Inferior parietal cortex (tissue), 1 donor: ENCODE results near the gene PGM1.
A peak's percentile ranks its signal among the peaks of the same experiment; 100 is the strongest.

Experiments
- DNase-seq: peaks from one replicate; pipeline ENCODE4 v3.0.0-alpha.2; 2016; ENCODE audit errors: extremely low spot score

PGM1 gene

DNA sequence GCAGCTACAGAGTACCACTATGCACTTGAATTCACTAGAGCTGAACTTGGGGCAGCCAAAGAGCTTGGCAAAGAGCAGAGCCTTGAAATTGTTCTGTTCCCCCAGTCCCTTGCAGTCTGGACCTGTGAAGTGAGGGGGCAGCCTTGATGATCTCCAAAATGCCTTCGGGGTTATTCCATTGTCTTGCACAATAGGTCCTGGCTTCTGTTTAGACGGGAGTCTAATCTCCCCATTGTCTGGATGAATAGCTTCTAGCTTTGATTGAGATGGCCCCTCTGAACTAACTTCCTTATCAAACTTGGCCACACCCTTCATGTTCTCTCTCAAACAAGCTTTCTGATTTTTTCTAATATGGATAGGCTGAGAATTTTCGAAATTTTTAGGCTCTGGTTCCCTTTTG lies 72.6 kb downstream of the PGM1 start:
- no peak for DNase-seq

DNA sequence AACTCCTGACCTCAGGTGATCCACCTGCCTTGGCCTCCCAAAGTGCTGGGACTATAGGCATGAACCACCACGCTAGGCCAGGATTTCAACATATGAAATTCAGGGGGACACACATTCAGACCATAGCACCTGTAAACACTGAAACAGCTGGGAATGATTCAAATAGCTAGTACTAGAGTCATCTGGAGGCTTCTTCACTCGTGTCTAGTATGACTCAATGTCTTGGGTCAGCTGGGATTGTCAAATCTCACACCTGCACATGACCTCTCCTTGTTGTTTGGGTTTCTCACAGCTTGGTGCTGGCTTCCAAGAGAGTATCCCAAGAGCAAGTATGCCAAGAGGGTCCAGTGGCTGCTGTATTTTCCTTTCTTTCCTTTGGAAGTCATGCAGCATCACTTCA lies 75.1 kb downstream of the PGM1 start:
- no peak for DNase-seq

DNA sequence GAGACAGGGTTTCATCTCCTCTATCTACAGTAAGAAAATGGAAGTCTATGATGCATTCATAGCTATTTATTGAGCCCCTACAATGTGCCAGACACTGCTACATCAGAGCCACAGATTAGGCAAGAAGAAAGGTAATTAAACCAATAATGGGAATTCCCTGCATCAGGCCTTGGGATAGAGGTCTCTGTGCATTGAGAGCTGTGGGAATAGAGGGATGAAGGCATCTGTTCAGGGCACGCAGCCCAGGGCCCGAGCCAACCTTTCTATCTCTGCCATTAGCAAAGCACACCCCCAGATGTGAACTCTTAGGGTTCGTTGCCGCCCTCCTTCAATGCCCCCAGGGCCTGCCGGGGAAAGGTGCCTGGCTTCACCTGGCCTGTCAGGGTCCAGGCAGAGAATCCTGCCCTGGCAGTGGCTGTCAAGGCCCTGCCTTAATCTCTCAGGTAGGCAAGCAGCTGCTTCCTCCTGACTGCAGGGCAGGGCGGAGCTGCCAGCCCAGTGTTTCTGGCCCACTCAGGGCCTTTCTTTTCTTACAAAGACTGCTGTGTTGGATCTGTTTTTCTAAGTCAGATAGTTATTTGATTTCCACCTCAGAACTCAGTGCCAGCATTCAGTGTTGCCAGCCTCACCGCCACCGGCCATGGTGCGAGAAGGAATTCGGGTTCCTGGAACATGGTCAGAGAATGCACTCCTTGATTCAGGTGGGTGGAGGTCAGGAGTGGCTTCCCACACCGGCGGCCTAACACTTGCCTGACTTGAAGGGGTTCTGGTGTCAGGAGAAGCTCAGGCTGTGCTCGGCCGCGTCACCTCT lies 76.1 kb downstream of the PGM1 start:
- no peak for DNase-seq

GRCh38 chr1:63670164-63670563 lies 77.0 kb downstream of the PGM1 start:
- DNase-seq = no peak

- DNase-seq = no peak
Observed at GRCh38 chr1:63671514-63671913, 78.3 kb downstream of the PGM1 start.

DNA sequence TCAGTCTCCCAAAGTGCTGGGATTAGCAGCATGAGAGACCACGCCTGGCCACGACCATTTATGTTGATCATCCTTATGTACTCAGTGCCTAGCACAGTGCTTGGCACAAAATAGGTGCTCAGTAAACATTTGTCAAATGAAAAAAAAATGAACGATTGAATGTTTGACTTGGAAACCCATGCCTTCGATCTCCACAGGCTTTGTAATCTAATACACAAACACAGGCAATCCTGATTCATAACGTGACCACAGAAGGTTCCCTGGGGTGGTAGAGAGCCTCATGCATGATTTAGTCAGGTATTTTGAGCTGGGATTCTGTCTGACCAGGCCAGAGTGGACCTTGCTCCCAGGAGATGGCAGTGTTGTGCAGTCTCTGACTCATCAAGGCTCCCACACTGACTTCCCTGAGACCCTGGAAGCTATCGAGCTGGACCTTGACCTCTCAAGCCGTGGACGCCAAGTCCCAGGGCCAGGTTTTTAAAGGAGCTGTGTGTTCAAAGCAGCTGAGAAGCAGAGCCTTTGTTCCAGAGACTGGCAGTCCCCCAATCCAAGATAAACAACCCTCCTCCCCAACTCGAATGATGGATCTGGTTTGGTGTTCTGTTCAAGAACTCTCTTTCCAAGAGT lies 81.1 kb downstream of the PGM1 start:
- peak; percentile 58 for DNase-seq

- no peak for DNase-seq
Observed at GRCh38 chr1:63674865-63675419, 81.7 kb downstream of the PGM1 start.

GRCh38 chr1:63675420-63675931 lies 82.3 kb downstream of the PGM1 start:
- no peak for DNase-seq

DNA sequence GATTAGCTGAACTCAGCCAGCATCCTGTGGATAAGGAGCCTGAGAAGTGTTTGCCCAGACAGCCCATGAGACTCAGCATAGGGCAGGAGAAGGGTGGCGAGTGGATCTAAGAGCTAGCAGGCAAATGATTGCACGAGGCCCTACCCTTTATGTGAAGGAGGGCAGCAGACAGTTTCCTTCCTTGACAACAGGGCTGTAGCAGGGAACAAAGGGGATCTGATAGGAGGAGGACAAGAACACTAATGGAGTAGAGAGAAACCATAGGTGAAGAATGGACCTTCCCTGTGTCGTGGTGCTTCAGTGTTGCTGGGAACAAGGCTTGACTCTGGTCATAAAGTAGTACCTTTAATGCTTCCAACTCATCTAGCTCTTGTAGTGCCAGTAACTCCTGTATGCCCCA lies 84.3 kb downstream of the PGM1 start:
- DNase-seq = no peak

DNA sequence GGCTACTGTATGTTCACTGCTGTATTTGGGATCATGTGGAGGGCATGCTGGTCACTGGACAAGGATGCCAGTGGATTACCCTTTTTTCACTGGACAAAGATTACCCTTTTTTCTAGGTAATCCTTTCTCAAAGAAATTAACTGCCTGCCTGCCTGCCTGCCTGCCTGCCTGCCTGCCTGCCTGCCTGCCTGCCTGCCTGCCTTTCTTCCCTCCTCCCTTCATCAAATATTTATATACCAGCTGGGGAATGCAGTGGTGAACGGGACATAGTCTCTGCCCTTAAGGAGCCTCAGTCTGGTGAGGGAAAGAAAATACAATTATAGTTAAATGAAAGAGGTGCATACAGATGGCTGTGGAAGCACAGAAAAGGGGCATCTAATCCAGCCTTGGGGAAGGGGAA lies 85.0 kb downstream of the PGM1 start:
- no peak for DNase-seq

GRCh38 chr1:63679076-63679475 lies 85.9 kb downstream of the PGM1 start:
- no peak for DNase-seq

GRCh38 chr1:63679589-63679988 lies 86.4 kb downstream of the PGM1 start:
- no peak for DNase-seq

GRCh38 chr1:63682936-63683335 lies 89.7 kb downstream of the PGM1 start:
- DNase-seq = no peak

DNA sequence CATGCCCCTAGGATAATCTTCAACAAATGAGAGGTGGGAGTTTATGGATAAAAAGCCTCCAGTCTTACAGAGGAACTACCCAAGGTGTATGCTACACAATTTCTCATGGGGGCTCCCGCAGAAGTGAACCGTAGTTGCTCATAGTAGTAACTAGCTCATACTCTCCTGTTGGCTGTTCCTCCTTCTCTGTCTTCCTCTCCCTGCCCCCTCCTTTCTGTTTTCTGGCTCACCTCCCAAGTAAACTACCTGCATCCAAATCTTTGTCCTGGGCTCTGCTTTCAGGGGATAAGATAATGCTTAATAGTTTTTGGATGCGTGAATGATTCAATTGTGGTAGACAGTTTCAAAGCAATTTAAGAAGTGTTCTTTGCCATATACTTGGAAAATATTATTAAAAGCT lies 90.5 kb downstream of the PGM1 start:
- DNase-seq = no peak

GRCh38 chr1:63686696-63687095 lies 93.5 kb downstream of the PGM1 start:
- DNase-seq = no peak

DNA sequence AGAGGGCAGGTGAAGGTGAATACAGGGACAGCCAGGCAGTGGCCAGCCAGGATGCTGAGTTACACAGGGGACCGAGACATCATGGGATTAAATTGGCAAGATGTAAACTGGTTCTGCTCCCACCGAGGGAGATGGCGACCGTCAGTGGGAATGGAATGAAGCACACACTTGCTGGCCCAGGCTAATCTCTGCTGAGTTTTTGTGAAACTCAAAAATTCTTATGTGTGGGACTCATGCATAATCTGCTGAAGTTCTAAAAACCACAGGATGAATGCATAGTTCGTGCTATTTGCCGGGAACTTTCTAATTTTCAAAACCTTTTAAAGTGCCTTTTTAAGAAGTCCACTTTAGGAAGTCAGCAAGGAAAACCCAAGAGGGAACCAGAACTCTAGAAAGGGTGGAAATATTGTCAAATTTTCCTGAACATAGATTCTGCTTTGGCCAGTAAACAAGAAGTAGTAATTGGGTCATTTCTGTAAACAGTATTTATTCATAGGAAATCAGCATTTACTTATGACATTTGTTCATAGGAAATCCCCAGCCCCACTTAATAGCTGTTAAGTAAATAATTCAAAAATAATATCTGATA lies 95.2 kb downstream of the PGM1 start:
- DNase-seq = no peak

GRCh38 chr1:63690966-63691700 lies 97.9 kb downstream of the PGM1 start:
- DNase-seq = no peak

- DNase-seq = peak; percentile 86
Observed at GRCh38 chr1:63691701-63692425, 98.7 kb downstream of the PGM1 start.

GRCh38 chr1:63693944-63694571 lies 100.8 kb downstream of the PGM1 start:
- no peak for DNase-seq

DNA sequence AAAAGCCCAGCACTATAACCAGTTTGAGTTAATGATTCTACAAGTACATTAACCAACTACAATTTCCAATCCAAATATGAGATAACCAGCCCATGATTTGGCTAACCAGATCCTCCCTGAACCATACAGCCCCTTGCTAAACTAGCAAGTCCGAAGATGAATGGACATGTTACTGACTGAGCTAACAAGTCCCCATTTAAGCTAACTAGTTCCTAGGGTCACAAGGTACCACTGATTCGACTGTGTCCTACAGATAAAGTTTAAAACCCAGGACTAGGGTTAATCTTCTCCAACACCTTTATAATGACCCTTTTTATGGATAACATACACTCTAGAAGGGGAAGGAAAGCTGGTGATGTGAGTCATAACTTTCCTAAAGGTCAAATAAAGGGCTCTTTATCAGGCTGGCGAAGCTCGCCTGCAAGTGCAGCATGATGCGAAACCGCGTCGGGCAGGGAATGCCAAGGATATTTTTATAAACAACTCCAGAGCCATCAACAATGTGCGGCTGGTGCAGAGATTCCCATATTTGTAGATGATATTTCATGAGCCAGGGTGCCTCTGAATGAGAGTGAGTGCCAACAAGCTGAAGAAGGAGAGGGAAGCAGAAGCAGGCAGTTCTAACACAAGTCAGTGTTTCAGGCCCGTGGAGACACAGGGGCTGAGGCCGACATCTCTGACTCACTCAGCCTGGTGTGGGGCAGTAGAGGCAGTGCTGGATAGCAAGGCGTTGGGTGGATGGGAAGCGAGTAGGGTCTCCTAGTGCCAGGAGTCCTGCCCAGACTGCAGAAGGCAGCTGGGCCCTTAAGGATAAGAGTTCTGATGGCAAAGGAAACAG lies 105.0 kb downstream of the PGM1 start:
- peak; percentile 29 for DNase-seq
